Right cardiac atrium (tissue), 5 donors: ENCODE data around the gene AGPS. TPM values are rescaled to one million over a fixed set of nuclear protein-coding genes. Genes with fewer than 3 reads are reported as not detected.
"Not testable (repeated sequence)": the region's sequence is repeated elsewhere in the genome, so short reads cannot be mapped to it uniquely, and the experiment has no call there.

Experiments
- ATAC-seq, 2 donors: fragments of 200-7000 bp; cut with Tn5 transposase; one replicate each; pipeline versions ENCODE4 v1.8.0 to v1.9.1; 2020; ENCODE audit warnings: moderate library complexity in 2 of 2, mild to moderate bottlenecking in 1 of 2
- DNase-seq, 3 donors: peaks; one replicate each; pipeline ENCODE4 v3.0.0-alpha.2; 2020
- H3K27ac ChIP-seq: one replicate; pipeline ENCODE4 v1.5.1; 2013; ENCODE audit warnings: mild to moderate bottlenecking, low read length, control low read depth, moderate library complexity
- H3K27me3 ChIP-seq: one replicate; pipeline ENCODE4 v1.6.1; 2013; ENCODE audit not compliant: control insufficient read depth, insufficient read depth
- H3K4me1 ChIP-seq: one replicate; pipeline ENCODE4 v1.6.1; 2013; ENCODE audit warnings: low read length; ENCODE audit not compliant: control insufficient read depth, insufficient read depth
- H3K4me3 ChIP-seq: one replicate; pipeline ENCODE4 v1.5.1; 2013; ENCODE audit warnings: low read length, control low read depth
- H3K9me3 ChIP-seq: one replicate; pipeline ENCODE4 v1.6.1; 2013; ENCODE audit warnings: low read length; ENCODE audit not compliant: control insufficient read depth
- WGBS: extraction: QIAGEN DNeasy Blood & Tissue Kit; methylation state at CpG from one replicate; pipeline ENCODE4 v1.1.7; 2013; 5-methylcytosine and 5-hydroxymethylcytosine counted together
- intact Hi-C, 4 donors: fragments of 100-400 bp; cut with DNase I; formaldehyde crosslinking; loops; one replicate each; pipeline versions ENCODE4 v1.11.0 to v1.14.0; 2022 to 2023
- polyA plus RNA-seq: library from polyadenylated mRNA; stranded (reverse); fragments of 200-250 nt; gene quantifications from one replicate; pipeline ENCODE4 v1.2.3, GENCODE V29; 2013
- total RNA-seq, 4 donors: library from RNA; stranded (reverse); fragmentation: NEBNext Ultra II Directional; extraction: Animal tissue kit (Norgen Biotek cat#: 25700); gene quantifications; one replicate each; pipeline ENCODE4 v1.2.1, GENCODE V29; 2021
- donor health status: healthy with polysubstance abuse.
- donor health status: DM: no; HTN: yes; CAD: no.
- donor health status: DM: no; HTN: no; CAD: no.
- donor health status: DM: no; HTN: yes; CAD: no; lungs with severe emphysema.
- donor health status: DM: yes; HTN: yes; CAD: no.

The AGPS gene
- total and polyA plus RNA-seq, 5 donors = 4.7 to 26.0 (median 23.9) TPM

GRCh38 chr2:177541258-177541991, 148.9 kb downstream of the AGPS start:
- no peak overlapping the region for H3K27ac ChIP-seq
- DNase-seq = no peak
- peaks cover 2% of the 10 kb centered on the region for H3K4me1 ChIP-seq
- no peaks in the 10 kb centered on the region for H3K27me3 ChIP-seq
- intact Hi-C loops = no loop called here
- no peak for ATAC-seq
- H3K4me3 ChIP-seq = no peak overlapping the region
- no peaks in the 10 kb centered on the region for H3K9me3 ChIP-seq

DNA sequence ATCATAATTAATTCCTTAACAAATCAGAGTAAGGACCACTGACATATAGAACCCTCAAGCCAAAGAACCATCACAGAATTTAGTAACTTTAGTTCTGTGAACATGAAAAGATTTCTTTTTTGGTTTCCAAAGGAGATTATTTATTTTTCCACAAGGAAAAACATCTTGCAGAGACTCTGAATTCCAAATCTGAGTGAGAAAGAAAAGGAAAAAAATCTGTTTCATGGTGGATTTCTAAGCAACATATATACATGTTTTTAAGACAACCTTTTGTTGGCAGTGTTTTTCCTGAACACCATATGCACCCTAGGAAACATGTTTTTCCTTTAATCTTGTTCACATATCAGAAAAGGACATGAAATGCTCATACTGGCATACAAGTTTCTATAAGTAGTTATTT, 149.8 kb downstream of the AGPS start:
- H3K4me3 ChIP-seq = no peak overlapping the region
- no peaks in the 10 kb centered on the region for H3K9me3 ChIP-seq
- intact Hi-C loops = no loop called here
- no peak overlapping the region for H3K27ac ChIP-seq
- H3K4me1 ChIP-seq = peaks cover 2% of the 10 kb centered on the region
- DNase-seq (no peak), ATAC-seq (no peak)
- no peaks in the 10 kb centered on the region for H3K27me3 ChIP-seq

DNA sequence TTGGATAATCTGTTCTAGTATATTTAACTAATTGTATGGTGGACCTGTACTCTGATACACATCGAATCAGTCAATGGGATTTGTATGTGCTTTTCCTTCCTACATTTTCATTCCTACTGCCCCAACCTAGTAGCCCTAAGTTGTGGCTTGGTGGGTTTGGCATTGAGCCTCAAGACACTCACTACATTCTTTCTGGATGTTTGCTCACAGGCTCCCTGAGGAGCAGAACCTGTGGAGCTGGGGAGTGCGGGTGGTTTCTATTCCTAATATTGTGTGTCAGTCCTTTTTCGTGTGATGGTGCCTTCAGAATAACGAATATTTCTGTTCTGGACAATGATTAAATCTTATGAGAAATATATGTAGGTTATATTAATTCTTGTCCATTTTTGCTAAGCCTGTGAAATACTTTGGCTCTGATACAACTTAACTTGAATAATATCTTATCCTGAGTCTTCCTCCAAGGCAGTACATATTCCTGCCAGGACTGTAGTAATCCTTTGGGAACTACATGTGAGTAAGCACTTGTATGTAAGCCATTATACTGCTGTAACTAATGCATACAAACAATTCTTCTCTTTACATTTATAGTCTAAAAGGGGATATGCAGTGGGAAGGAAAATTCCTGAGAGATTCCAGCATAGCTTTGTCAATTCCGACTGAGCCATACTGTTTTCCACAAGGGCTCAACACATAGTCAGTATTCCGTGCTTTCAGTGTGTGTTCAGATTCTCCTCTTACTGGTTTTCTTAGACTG, 150.6 kb downstream of the AGPS start:
- intact Hi-C loops = no loop called here
- 47% methylated on average over 6 of the region's 6 CpGs for WGBS
- Histone ChIP-seq H3K27me3 (no peaks in the 10 kb centered on the region), H3K9me3 (no peaks in the 10 kb centered on the region), H3K4me3 (no peak overlapping the region), H3K27ac (no peak overlapping the region), H3K4me1 (peaks cover 2% of the 10 kb centered on the region)
- ATAC-seq (peak; percentile 69 to 70), DNase-seq (peak; percentile 25 to 58 (median 36))

- no peak overlapping the region for H3K27ac ChIP-seq
- no peaks in the 10 kb centered on the region for H3K27me3 ChIP-seq
- 85% methylated on average over 3 of the region's 3 CpGs for WGBS
- peaks cover 2% of the 10 kb centered on the region for H3K4me1 ChIP-seq
- H3K4me3 ChIP-seq = no peak overlapping the region
- DNase-seq (no peak), ATAC-seq (no peak)
- intact Hi-C loops = no loop called here
- no peaks in the 10 kb centered on the region for H3K9me3 ChIP-seq
These were observed 152.6 kb downstream of the AGPS start for GRCh38 chr2:177545143-177545542.

DNA sequence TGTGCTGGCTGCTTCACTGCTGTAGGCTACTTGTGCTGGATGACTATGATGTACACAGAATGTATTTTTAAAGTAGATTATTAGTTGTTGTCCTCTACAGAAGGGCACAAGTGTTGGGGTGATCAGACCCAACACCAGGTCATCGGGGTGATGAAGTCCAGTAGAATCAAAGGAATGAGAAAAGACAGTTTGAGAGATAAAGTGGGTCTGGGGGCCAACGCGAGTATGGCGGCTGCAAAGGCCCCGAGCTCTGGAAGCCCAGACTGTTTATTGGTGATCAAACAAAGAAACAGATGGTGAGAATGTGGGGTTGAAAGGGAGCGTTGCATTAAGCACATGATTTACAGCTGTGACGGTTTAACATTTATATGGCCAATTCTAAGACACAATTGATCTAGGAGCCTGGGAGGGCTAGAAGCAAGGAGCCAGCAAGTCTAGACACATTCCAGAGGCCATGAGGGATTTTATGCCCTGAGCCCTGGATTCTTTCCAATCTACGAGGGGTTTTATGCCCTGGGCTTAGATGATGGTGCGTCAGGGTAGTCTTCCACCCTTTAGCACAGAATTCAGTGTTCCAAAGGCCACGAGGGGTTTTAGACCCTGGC, 153.5 kb downstream of the AGPS start:
- ATAC-seq (no peak), DNase-seq (no peak)
- H3K27ac ChIP-seq = no peak overlapping the region
- H3K4me3 ChIP-seq = no peak overlapping the region
- intact Hi-C loops = no loop called here
- WGBS = 80% methylated on average over 10 of the region's 10 CpGs
- no peaks in the 10 kb centered on the region for H3K27me3 ChIP-seq
- peaks cover 2% of the 10 kb centered on the region for H3K4me1 ChIP-seq
- no peaks in the 10 kb centered on the region for H3K9me3 ChIP-seq

DNA sequence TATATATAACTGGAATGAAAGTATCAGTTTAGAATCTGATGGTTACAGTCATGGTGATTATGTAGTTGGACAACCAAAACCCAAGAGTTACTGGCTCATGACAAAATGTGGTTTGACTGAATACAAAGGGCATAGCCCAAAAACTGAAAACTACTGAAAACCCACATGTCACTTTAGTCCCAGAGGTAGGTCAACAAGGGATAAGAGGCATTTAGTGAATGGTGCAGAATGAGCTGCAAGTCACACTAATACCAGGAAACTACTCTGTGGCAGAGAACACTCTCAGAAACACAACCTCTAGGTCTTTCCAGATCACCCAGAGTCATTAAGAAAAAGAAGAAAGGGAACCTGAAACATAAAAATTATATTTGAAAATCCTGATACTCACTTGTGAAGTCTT, 154.5 kb downstream of the AGPS start:
- no peak for DNase-seq
- Histone ChIP-seq H3K9me3 (no peaks in the 10 kb centered on the region), H3K27ac (no peak overlapping the region), H3K4me3 (no peak overlapping the region), H3K27me3 (no peaks in the 10 kb centered on the region), H3K4me1 (peaks cover 4% of the 10 kb centered on the region)
- intact Hi-C loops = no loop called here
- no peak for ATAC-seq

GRCh38 chr2:177547772-177548171, 155.2 kb downstream of the AGPS start:
- no peaks in the 10 kb centered on the region for H3K27me3 ChIP-seq
- intact Hi-C loops = no loop called here
- 93% methylated on average over 1 of the region's 1 CpG for WGBS
- H3K4me1 ChIP-seq = peaks cover 4% of the 10 kb centered on the region
- no peaks in the 10 kb centered on the region for H3K9me3 ChIP-seq
- H3K27ac ChIP-seq = no peak overlapping the region
- ATAC-seq (no peak), DNase-seq (no peak)
- H3K4me3 ChIP-seq = no peak overlapping the region

- no peaks in the 10 kb centered on the region for H3K27me3 ChIP-seq
- no peak for ATAC-seq
These were observed 156.1 kb downstream of the AGPS start for GRCh38 chr2:177548636-177549035.

GRCh38 chr2:177549171-177549570, 156.6 kb downstream of the AGPS start:
- DNase-seq (no peak), ATAC-seq (no peak)
- H3K9me3 ChIP-seq = no peaks in the 10 kb centered on the region
- no peak overlapping the region for H3K27ac ChIP-seq
- H3K4me3 ChIP-seq = no peak overlapping the region
- intact Hi-C loops = no loop called here
- H3K27me3 ChIP-seq = no peaks in the 10 kb centered on the region
- peaks cover 3% of the 10 kb centered on the region for H3K4me1 ChIP-seq

More at GRCh38 chr2:177548636-177549035, 156.1 kb downstream of the AGPS start:
- intact Hi-C loops = no loop called here
- H3K9me3 ChIP-seq = no peaks in the 10 kb centered on the region
- no peak overlapping the region for H3K4me3 ChIP-seq
- no peak overlapping the region for H3K27ac ChIP-seq
- DNase-seq = no peak
- peaks cover 3% of the 10 kb centered on the region for H3K4me1 ChIP-seq

DNA sequence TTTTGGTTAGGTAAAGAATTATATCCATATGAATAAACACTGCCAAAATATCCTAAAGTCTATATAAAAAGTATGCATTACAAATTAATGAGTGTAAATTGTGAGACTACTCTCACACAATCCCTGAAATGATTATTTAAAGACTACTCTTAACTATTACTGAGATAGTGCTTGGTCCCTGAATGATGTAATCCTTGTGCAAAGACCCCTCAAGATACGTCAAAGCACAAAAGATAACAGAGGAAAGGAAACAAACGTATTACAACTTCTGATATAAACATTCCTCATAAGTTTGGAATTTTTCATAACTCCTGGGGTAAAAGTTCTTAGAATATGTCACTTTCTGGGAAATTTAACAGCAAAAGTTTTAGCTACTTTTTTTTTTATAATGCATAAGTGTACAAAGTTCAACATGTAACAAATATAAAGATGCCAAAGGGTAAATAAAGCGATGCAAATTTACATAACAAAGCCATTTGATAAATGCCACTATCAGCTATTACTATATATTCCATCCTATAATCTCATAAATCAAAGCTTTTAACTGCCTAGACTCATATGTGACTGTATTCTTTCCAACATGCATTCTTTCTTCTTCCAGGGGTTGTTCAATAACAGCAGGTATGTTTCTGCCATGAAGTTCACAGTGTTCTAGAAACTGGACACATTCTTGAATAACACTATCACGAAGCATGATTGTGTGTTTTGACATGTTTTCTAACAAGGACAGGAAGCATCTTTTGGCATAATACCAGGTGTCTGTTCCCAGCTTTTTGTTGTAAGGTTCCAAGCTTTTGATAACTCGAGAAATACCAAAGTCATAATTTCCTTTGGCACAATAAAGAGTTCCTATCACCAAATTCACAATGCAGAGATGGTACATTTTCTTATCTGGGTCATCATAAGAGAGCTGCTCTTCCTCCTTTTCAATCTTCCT, 158.0 kb downstream of the AGPS start:
- peaks cover 3% of the 10 kb centered on the region for H3K4me1 ChIP-seq
- intact Hi-C loops = no loop called here
- no peak overlapping the region for H3K4me3 ChIP-seq
- ATAC-seq (no peak), DNase-seq (no peak)
- no peaks in the 10 kb centered on the region for H3K27me3 ChIP-seq
- 49% methylated on average over 5 of the region's 5 CpGs for WGBS
- H3K9me3 ChIP-seq = no peaks in the 10 kb centered on the region
- no peak overlapping the region for H3K27ac ChIP-seq

DNA sequence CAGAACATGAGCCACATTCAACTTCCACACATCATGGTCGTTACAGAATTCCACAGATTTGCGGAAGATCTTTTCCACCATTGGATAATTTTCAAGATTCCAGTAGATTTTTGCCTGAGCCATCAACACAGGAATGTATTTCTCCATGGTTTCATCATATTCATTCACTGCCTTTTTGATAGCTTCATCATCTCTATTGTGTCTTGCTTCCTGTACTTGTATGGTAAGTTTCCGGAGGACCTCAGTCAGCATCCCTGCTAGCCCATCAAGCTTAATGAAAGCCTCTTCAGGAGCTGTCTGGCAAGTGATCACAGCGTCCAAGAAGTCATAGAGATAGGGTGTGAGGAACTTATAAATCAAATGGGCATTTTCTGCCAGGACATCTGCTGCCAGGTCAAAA, 158.8 kb downstream of the AGPS start:
- H3K27me3 ChIP-seq, ATAC-seq, DNase-seq, H3K4me1 ChIP-seq, intact Hi-C loops, H3K4me3 ChIP-seq, H3K27ac ChIP-seq, H3K9me3 ChIP-seq: not testable (repeated sequence)
- 80% methylated on average over 4 of the region's 4 CpGs for WGBS
